HG02938 (cell line): ENCODE measurements around the gene ZBTB11.
A peak's percentile ranks its signal among the peaks of the same experiment; 100 is the strongest.
"Not testable (repeated sequence)": the region's sequence is repeated elsewhere in the genome, so short reads cannot be mapped to it uniquely, and the experiment has no call there.

Experiments
- ATAC-seq: cut with Tn5 transposase; IDR thresholded peaks from one replicate; pipeline ENCODE4 v1.9.1; 2021; ENCODE audit warnings: mild to moderate bottlenecking, moderate library complexity; ENCODE audit not compliant: unreplicated experiment

The ZBTB11 gene

DNA sequence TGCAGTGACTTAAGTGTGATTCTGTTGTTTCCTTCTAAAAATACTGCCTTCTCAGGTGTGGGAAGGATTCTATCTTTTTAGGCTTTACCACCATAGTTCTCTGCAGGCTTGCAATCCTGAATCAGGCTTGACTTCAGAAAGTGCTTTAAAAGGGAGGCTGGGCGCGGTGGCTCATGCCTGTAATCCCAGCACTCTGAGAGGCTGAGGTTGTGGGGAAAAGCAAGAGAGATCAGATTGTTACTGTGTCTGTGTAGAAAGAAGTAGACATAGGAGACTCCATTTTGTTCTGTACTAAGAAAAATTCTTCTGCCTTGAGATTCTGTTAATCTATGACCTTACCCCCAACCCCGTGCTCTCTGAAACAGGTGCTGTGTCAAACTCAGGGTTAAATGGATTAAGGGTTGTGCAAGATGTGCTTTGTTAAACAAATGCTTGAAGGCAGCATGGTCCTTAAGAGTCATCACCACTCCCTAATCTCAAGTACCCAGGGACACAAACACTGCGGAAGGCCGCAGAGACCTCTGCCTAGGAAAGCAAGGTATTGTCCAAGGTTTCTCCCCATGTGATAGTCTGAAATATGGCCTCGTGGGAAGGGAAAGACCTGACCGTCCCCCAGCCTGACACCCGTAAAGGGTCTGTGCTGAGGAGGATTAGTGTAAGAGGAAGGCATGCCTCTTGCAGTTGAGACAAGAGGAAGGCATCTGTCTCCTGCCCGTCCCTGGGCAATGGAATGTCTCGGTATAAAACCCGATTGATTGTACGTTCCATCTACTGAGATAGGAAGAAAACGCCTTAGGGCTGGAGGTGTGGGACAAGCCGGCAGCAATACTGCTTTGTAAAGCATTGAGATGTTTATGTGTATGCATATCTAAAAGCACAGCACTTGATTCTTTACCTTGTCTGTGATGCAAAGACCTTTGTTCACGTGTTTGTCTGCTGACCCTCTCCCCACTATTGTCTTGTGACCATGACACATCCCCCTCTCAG is 15.0 kb upstream of the ZBTB11 start:
- ATAC-seq, result not testable (repeated sequence)

DNA sequence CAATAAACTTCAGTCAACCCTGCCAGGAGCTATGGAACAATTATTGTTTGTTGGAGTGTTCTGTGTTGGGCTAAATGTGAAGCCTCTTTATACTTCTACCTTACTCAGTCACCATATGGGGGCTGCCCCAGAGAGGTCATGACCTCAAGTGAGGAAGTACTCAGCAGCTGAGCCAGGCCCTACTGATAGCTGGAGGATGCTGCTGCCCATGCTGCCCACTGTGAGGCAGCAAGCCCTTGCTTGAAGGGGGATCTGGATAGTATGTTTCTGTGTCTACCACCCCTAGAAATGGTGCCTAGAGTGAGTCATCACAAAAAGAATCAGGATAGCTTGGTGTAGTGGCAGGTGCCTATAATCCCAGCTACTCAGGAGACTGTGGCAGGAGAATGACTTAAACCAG is 14.0 kb upstream of the ZBTB11 start:
- ATAC-seq, result no peak

DNA sequence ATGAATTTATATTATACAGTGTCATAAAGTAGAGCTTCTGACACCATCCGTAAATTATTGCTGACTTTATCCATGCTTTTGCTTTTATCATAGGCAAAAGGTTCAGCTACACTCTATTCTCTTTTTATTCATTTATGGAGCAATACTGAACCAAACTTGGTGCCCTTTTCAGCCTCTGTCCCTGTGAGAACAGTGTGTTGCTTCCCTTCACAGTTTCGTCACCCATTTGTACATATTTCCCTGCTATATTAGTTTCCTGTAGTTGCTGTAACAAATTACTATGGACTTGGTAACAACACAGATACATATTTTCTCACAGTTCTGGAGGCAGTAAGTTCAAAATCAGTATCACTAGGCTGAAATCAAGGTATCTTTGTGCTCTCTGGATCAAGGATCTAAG is 12.4 kb upstream of the ZBTB11 start:
- no peak for ATAC-seq

DNA sequence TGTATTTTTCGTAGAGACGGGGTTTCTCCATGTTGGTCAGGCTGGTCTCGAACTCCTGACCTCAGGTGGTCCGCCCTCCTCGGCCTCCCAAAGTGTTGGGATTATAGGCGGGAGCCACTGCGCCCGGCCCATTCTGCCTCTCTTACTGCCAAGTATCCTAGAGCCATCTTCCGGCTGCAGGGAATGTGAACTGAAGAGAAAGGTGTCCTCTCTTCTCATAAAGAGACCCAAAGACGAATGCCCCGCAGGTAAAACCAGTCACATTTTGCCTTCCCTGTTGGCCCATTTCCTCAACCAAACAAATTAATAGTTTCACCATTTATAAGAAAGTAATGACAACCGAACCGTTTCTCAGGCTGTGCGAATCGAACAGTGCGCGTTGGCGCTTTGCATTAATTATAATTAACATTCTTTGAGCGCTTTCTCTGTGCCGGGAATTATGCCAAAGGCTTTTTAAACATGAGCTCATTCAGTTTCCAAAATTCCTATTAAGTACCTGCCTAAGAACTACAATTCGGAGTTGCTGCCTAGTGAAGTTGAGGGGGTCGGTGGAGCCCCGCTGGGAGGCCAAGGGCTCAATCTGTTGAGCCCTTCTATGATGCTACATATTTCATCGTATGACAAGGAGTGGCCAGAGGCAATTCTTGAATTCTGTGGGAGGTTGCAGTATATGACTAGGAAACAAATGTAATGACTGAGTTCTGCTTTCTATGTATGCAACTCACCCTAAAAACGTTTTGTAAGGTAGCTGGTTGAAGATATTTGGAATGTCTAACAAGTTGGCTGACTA is 10.4 kb upstream of the ZBTB11 start:
- no peak for ATAC-seq

DNA sequence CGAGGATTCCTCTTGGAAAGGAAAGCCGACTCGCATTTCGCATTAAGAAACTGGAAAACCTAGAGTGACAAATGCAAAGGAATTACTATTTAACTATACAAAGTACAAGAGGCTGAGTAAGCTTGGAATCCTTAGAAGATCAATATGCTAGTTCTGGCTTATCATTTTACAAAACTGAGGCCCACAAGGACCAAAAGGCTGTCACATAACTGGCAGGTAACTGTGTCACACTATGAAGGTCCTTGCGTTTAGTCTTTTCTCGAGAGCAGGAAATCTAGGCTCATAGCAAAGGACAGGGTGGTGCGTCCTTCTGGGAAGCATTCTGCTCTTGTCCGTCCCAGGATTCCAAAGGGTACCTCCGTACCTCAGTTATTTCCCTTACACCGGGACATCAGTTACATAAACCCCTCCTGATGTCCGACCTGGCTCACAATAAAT is 9.0 kb upstream of the ZBTB11 start:
- peak; percentile 13 for ATAC-seq

DNA sequence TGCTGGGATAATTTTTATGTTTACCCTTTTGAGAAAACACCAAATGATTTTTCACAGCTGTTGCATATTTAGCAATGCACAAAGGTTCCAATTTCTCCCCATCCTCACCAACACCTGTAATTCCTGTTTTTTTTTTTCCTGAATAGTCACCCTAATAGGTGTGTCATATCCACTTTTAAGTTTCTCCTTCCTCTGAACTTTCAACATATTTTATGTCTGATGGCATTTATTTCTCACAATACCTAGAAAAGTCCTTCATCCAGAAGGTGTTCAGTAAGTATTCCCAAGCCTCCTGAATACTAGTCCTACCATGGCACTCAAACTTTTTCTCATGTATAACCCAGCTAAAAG is 8.1 kb upstream of the ZBTB11 start:
- no peak for ATAC-seq

DNA sequence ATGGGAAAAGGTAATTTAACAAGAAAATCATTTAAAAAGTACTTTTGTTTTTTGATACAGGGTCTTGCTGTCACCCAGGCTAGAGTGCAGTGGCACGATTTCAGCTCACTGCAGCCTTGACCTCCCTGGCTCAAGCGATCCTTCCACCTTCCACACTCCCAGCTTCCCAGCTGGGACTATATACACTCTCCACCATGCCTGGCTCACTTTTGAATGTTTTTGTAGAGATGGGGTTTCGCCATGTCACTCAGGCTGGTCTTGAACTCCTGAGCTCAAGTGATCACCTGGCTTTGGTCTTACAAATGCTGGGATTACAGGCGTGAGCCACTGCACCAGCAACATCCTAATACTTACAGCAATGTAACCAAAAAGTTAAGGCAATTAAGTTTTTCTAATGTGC is 3.5 kb upstream of the ZBTB11 start:
- ATAC-seq, result no peak

DNA sequence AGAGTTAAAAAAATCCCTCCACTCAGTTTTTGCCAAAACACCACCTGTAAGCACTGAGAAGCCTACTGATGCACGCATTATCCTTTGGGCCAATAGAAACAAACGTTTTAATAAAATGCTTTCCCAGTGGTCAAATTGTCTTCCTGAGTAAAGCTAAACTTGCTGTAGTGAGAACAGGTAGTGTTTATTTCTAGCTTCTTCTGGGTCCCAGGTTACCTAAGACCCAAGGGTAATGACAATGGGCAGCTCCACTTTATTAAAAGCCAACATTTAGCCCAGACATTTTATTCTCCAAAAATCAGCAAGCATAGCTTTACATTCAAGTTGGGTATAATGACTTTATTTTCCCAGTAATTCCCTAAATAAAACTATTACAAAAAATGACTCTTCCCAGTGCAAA is 1.9 kb upstream of the ZBTB11 start:
- not testable (repeated sequence) for ATAC-seq

DNA sequence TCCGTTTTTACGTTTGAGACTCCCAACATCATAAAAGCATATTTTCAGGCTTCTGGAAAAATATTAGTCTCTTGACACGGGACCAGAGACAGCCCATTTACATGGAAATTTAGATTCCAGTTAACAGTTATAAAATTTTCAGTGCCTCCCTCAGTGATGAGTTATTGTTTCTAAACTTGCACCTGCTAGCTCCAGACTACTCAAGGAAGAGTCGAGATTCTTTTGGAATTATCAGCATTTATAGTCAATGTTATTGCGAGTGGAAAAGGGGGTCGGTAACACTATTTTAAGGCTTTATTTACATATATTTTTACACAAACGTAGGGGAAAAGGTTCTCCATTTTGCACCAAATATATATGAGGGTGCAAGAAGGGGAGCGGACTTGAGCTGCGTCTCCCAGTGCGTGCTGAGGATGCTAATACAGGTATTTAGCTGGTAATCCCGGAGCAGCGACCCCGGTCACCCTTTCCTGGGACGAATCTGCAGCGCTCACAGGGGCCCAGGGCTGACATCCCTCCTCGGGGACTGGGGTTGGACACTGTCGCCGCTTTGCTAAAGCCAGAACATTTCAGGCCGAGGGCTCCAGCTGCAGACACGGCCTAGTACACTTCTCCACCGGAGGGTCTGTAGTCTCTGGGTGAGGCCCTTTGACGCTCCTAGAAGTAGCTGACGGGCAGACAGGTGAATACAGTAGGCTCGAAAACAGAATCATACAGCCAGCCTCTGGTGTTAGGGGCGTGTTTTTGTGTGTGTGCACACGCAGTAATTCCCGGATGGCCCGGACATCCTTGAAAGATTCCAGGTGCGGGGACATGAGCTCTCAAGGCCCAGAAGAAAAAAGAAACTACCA is 729 bp upstream of the ZBTB11 start:
- ATAC-seq, result no peak

DNA sequence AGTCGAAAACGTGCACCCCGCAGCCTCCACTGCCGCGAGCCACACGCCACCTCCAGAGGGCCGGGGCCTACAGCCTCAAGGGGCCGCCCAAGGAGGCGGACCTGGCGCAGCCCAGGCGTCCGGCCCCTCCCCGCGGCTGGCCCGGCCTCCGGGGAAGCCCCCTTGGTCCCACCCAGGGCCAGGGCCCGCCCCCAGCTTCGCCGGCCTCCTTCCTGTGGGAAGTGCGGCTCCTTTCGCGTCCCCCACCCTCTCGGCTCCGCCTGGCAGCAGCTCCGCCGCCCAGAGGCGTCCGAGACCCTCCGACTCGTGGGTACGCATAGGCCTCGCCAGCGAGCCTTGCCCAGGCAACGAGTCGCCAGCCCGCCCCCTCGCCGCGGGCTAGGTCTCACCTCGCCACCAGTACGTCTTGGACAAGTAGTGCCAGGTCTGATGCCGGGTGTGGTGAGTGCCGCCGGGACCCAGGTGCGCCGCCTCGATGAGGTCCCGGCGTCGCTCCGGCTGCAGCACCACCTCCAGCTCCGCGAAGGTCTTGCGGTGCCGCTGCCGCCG is 642 bp downstream of the ZBTB11 start:
- peak; percentile 78 for ATAC-seq

DNA sequence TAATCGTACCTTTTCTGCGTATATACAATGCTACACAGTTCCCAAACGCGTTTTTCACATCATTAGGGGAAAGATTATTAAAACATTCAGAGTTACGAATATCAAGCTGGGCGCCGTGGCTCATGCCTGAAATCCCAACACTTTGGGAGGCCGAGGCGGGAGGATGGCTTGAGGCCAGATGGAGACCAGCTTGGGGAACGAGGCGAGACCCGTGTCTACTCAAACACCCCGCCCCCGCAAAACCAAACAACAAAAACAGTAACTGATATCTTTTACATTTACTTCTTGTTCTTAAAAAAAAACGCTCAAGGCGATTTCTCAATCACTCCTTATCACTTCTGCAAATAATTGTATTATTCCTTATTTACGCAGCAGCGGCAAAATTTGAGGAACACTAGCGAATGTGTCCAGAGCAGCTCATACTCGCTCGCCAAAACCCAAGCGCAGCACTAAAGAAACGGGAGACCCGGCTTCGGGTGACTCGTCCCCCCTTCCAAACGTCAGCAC is 1.2 kb downstream of the ZBTB11 start:
- ATAC-seq, result no peak

DNA sequence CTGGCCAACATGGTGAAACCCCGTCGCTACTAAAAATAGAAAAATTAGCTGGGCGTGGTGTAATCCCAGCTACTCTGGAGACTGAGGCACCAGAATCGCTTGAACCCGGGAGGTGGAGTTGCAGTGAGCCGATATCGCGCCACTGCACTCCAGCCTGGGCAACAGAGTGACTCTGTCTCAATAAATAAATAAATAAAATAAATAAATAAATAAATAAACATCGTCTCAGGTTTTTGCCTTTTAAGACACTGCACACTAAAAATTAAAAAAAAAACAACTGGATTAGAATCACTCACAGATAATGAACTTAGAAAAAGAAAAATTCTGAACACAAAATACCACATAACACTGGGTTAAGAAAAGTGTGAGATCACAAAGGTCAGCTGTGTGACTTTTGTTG is 2.4 kb downstream of the ZBTB11 start:
- ATAC-seq, result no peak

DNA sequence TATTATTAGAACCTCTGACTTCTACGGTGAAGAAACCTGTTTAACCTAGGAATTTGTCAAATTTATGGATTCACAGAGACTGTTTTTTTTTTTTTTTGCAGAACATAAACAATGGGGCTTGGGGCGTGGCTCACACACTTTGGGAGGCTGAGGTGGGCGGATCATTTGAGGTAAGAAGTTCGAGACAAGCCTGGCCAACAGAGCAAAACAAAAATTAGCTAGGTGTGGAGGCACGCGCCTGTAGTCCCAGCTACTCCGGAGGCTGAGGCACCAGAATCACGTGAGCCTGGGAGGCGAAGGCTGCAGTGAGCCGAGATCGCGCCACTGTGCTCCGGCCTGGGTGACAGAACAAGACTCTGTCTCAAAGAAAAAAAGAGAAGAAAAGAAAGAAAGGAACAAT is 3.0 kb downstream of the ZBTB11 start:
- no peak for ATAC-seq

DNA sequence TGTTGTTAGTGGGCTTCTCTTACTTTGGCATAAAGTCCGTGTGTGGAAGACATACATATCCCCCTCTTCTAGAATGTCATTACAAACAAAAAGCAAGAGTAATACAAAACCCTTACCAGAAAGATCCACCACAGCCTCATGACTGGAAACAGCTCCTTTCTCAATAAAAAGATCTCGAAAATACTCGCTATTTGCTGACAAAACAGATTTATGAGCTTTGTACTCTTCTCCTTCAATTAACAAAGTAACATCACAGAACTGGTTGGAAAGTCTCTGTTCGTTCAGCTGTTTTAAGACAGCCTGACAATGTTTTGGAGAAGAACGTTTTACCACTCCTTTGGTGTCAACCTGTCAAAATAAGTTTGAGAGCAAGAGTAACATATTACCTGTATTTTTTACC is 5.9 kb downstream of the ZBTB11 start:
- ATAC-seq, result no peak

DNA sequence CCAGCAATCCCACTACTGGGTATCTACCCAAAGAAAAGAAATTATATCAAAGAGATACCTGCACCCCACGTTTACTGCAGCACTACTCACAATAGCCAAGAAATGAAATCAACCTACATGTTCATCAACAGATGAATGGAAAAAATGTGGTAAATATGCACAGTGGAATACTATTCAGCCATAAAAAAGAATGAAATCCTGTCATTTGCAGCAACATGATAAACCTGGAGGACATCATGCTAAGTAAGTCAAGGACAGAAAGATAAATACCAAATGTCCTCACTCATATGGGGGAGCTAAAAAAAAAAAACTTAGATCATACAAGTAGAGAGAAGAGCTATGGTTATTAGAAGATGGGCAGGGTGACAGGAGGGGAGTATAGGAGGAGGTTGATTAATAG is 9.1 kb downstream of the ZBTB11 start:
- no peak for ATAC-seq

DNA sequence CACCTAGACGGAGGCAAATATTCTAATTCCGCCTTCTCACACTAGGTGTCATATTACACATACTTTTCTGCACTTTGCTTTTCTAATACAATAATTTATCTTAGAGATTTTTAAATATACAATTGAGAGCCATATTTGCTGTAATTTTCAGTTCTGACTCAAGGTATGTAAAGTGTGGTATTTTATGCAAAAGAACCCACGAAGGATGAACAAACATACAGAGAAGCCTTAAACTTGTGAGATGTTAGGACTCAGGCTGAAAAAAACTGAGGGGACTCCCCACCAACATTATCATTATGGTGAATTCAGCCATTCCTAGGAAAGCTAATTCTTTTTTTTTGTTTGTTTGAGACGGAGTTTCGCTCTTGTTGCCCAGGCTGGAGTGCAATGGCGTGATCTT is 9.6 kb downstream of the ZBTB11 start:
- ATAC-seq, result peak; percentile 43

DNA sequence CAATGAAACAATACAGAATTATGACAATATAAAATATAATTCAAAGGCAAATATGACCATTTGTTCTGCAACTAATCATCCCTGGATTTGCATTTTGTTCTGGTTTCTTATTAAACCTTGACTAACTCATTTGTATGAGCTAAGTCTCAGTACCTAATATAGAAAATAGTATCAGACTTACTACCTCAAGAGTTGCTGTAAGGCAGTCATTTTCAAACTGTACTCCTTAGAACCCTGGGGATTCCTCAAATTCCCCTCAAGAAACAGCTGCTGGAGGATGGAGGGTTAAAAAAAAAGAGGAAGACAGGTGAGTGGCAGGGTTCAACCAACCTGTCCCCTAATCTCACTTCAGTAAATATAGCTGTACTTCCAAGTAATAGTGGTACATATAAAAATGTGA is 11.1 kb downstream of the ZBTB11 start:
- peak; percentile 56 for ATAC-seq

DNA sequence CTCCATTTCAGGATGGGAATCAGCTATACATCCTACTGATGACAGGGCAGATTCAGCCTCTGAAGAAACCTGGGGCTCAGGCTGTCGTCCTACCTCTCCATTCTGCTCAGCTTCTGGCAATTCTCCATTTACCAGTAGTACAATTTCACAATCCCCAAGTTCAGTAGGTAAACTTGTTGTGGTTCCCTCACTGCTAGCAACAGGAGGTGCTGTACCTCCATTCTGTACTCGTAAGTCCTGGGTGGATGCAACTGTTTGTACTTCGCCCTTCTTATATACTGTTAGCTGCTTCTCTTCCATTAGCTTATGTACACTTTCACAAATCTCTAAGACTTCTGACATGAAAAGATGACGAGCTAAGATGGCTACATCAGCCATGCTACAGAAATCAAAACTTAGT is 11.6 kb downstream of the ZBTB11 start:
- no peak for ATAC-seq

DNA sequence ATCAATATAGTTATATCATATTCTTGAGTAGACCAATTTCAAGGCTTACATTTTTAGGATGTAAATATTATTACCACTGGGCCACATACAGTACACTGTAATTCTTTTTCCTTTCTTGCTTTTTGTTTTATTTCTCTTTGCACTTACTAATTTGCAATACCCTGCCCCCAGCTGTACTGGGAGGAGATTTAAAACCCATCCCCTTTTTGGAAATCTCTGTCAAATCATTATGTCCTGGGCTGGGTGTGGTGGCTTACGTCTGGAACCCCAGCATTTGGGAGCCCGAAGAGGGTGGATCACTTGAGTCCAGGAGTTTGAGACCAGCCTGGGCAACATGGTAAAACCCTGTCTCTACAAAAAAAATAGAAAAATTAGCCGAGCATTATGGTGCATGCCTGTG is 16.2 kb downstream of the ZBTB11 start:
- no peak for ATAC-seq

DNA sequence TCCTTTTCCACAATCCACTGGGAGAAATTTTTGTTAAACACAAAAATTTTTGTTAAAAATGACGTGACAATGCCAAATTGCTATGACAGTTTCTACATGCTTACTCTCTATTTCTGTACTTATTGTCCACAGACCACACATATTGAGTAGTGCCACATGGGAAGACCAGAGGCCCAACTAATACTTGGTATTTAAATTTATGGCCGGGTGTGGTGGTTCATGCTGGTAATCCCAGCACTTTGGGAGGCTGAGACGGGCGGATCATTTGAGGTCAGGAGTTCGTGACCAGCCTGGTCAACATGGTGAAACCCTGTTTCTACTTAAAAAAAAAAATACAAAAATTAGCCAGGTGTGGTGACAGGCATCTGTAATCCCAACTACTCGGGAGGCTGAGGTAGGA is 20.3 kb downstream of the ZBTB11 start:
- no peak for ATAC-seq

DNA sequence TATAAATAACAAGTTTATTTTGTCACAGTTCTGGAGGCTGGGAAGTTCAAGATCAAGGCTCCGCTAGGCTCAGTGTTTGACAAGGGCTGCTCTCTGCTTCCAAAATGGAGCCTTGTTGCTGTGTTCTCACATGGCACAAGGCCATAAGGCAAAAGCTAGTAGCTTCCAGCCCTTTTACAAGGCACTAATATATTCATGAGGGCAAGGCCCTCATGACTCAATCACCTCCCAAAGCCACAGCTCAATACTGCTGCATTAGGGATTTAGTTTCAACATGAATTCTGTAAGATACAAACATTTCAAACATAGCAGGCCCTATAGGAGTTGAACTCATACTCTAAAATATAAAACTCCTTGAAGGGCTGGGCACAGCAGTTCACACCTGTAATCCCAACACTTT is 30.2 kb downstream of the ZBTB11 start:
- ATAC-seq, result no peak
